A172 (cell line): ENCODE results near the gene TMEM143. TPM values are rescaled to one million over a fixed set of nuclear protein-coding genes. Genes with fewer than 3 reads are reported as not detected.
A peak's percentile ranks its signal among the peaks of the same experiment; 100 is the strongest.
"Not testable (repeated sequence)": the region's sequence is repeated elsewhere in the genome, so short reads cannot be mapped to it uniquely, and the experiment has no call there.

ENCODE experiments used
- DNase-seq: peaks from one replicate; pipeline ENCODE4 v3.0.0-alpha.2; 2015; ENCODE audit warnings: low spot score
- total RNA-seq: library from RNA; depleted of rRNA; stranded (reverse); fragments of >200 nt; shearing (Covaris generic); gene quantifications from 2 replicates; pipeline ENCODE4 v1.2.3, GENCODE V29; 2014; rRNA removed

Gene TMEM143
- 1.8 and 2.5 TPM in 2 replicates for total RNA-seq

GRCh38 chr19:48363810-48364597 is at the start of gene TMEM143, which contains the start of gene SYNGR4:
Gene TMEM143 (minus strand): TSS chr19:48363940. CDS start chr19:48363920, 20 bp downstream.
Gene SYNGR4 (plus strand): TSS chr19:48364367. CDS start chr19:48365843, 1,476 bp downstream.
- DNase-seq: peak; percentile 96

GRCh38 chr19:48405850-48406249 is 42.1 kb upstream of the TMEM143 start:
- DNase-seq: peak; percentile 31

- no peak for DNase-seq
Observed at GRCh38 chr19:48405010-48405659, 41.4 kb upstream of the TMEM143 start.

GRCh38 chr19:48403606-48404005 is 39.9 kb upstream of the TMEM143 start:
- peak; percentile 67 for DNase-seq

- no peak for DNase-seq
Observed at GRCh38 chr19:48401287-48401686, 37.5 kb upstream of the TMEM143 start.

GRCh38 chr19:48400018-48400742 is 36.4 kb upstream of the TMEM143 start:
- peak; percentile 55 for DNase-seq

GRCh38 chr19:48398375-48399235 is 34.9 kb upstream of the TMEM143 start:
- DNase-seq: no peak

GRCh38 chr19:48398102-48398374 is 34.3 kb upstream of the TMEM143 start:
- DNase-seq: no peak

- no peak for DNase-seq
Observed at GRCh38 chr19:48397263-48398101, 33.7 kb upstream of the TMEM143 start.

- DNase-seq: no peak
Observed at GRCh38 chr19:48396824-48397176, 33.1 kb upstream of the TMEM143 start.

GRCh38 chr19:48396016-48396823 is 32.5 kb upstream of the TMEM143 start:
- no peak for DNase-seq

GRCh38 chr19:48395499-48395898 is 31.8 kb upstream of the TMEM143 start:
- DNase-seq: no peak

- no peak for DNase-seq
Observed at GRCh38 chr19:48395170-48395455, 31.4 kb upstream of the TMEM143 start.

- no peak for DNase-seq
Observed at GRCh38 chr19:48394331-48395169, 30.8 kb upstream of the TMEM143 start.

GRCh38 chr19:48393559-48394330 is 30.0 kb upstream of the TMEM143 start, which contains the start of gene GRIN2D:
Gene GRIN2D (plus strand): TSS chr19:48393668. CDS start chr19:48398393, 4,725 bp downstream.
- no peak for DNase-seq

GRCh38 chr19:48392860-48393558 is 29.3 kb upstream of the TMEM143 start:
- no peak for DNase-seq

- DNase-seq: not testable (repeated sequence)
Observed at GRCh38 chr19:48392006-48392344, 28.2 kb upstream of the TMEM143 start.
